Measurements from ENCODE around the gene SPOP. TPM values are rescaled to one million over a fixed set of nuclear protein-coding genes. Genes with fewer than 3 reads are reported as not detected.

The SPOP gene
- total and polyA plus RNA-seq, 9 of the 15 experiments (the other 6 are each of a cell fraction or from before 2014, with no cell fraction given) = 34.2 to 65.9 (median 39.7) TPM

DNA sequence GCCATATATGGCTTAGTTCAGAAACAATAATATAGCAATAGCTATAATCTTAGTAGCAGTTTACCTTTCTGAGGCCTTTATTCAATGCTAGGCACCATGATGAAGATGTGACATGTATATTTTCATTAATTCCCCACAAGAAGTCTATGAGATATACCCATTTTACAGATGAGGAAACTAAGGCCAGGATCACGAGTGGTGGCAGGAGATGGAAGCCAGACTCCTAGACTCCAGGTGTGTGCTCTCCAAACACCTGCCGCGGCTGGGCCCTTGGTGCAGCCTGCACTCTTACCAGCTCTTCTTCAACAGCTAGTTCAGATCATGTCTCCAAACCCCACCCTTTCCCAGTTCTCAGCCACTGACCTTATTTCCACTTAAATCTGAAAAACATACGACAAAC is 87.0 kb downstream of the SPOP start:
- H3K4me3 ChIP-seq = no peak overlapping the region
- no peaks in the 10 kb centered on the region for H3K9me3 ChIP-seq (replicated peaks; ENCODE audit: control insufficient read depth, insufficient read depth, low read depth, low read length)
- intact Hi-C loops (cut with micrococcal nuclease) (no loop called here), in situ Hi-C loops (cut with MboI) (no loop called here)
- H3K9ac ChIP-seq (ENCODE audit: insufficient read depth in 1 of 2, low read depth in 2 of 2, low read length in 2 of 2) = no peak overlapping the region
- no peaks in the 10 kb centered on the region for H3K9me1 ChIP-seq (ENCODE audit: control insufficient read depth, insufficient read depth, low read length)
- no peak overlapping the region for H3K27ac ChIP-seq (ENCODE audit: extremely low read depth, low read depth, low read length)
- no peak overlapping the region for H3K4me2 ChIP-seq (ENCODE audit: insufficient read depth, low read length)
- H4K20me1 ChIP-seq (replicated peaks; ENCODE audit: control insufficient read depth, insufficient read depth, low read length) = 0 out of 2 replicates have a peak, but pooled peaks cover 4% of the 10 kb centered on the region
- no peaks in the 10 kb centered on the region for H3K27me3 ChIP-seq (ENCODE audit: control insufficient read depth in 2 of 2, insufficient read depth in 2 of 2, low read length in 2 of 2)
- H2AFZ ChIP-seq (ENCODE audit: low read depth, low read length) = no peak overlapping the region
- H3K4me1 ChIP-seq (replicated peaks in 1 of 2; ENCODE audit: control insufficient read depth in 2 of 2, insufficient read depth in 2 of 2, low read length in 2 of 2) = no peaks in the 10 kb centered on the region
- ChIA-PET POLR2A (interaction anchor here (1.2 kb wide), 1 partner anchor 13 kb away, joined by 4 read pairs; no protein-coding TSS in a partner anchor), CTCF (ENCODE audit: low intra/inter-chr PET ratio) (no interaction called here)
- no peaks in the 10 kb centered on the region for H3K79me2 ChIP-seq (ENCODE audit: control insufficient read depth, insufficient read depth, low read length)
- DNase-seq (ENCODE audit: extremely low read depth in 1 of 4, low spot score in 3 of 4) = no peak
- peaks cover under 1% of the 10 kb centered on the region; the same call in 2 of the 3 replicates for H3K36me3 ChIP-seq (ENCODE audit: control insufficient read depth, insufficient read depth, low read length)
- no peak for FAIRE-seq
- no TSS peak for BruUV-seq (replicated peaks)
- ATAC-seq = no peak
- WGBS (ENCODE audit: insufficient coverage, low coverage, missing lambda C conversion rate) = 72% methylated on average over 4 of the region's 4 CpGs
- TF ChIP-seq GATA2 (CRISPR knock-in tag; IDR thresholded peaks at IDR 0.05) (no peak), ZBTB8A (IDR thresholded peaks at IDR 0.05; ENCODE audit: partially characterized antibody) (no peak), ZNF143 (CRISPR knock-in tag; IDR thresholded peaks at IDR 0.05) (no peak), FOSL1 (tag; conservative IDR thresholded peaks at IDR 0.05) (no peak), HMG20B (CRISPR knock-in tag; IDR thresholded peaks at IDR 0.05) (no peak), CBX2 (IDR thresholded peaks at IDR 0.05; ENCODE audit: insufficient read depth, low read length, poor library complexity, severe bottlenecking) (no peak), PREB (CRISPR knock-in tag; IDR thresholded peaks at IDR 0.05) (no peak), NEUROD1 (IDR thresholded peaks at IDR 0.05; ENCODE audit: borderline replicate concordance, low read depth, low read length, partially characterized antibody) (no peak), MCM5 (IDR thresholded peaks at IDR 0.05; ENCODE audit: low read depth) (no peak), ADNP (tag; IDR thresholded peaks at IDR 0.05) (peak; percentile 89), FOXK2 (conservative IDR thresholded peaks at IDR 0.05 in 1 of 2, IDR thresholded peaks at IDR 0.05 in 1 of 2; ENCODE audit: low read depth in 2 of 2) (no peak), VEZF1 (CRISPR knock-in tag; IDR thresholded peaks at IDR 0.05) (no peak), RBM25 (IDR thresholded peaks at IDR 0.05; ENCODE audit: low read depth, low read length, severe bottlenecking) (peak; percentile 91), GATAD2B (IDR thresholded peaks at IDR 0.05; ENCODE audit: borderline replicate concordance) (no peak), HDAC2 (IDR thresholded peaks at IDR 0.05) (no peak), RFX5 (IDR thresholded peaks at IDR 0.05; ENCODE audit: low read depth, low read length) (no peak), NFXL1 (CRISPR knock-in tag; IDR thresholded peaks at IDR 0.05) (no peak), ZNF785 (CRISPR knock-in tag; IDR thresholded peaks at IDR 0.05) (no peak), SAFB2 (IDR thresholded peaks at IDR 0.05; ENCODE audit: borderline replicate concordance, low read depth, low read length, severe bottlenecking) (no peak), RB1 (IDR thresholded peaks at IDR 0.05; ENCODE audit: low read depth) (no peak), L3MBTL2 (IDR thresholded peaks at IDR 0.05) (no peak), ZNF174 (CRISPR knock-in tag; IDR thresholded peaks at IDR 0.05) (no peak), CBX1 (IDR thresholded peaks at IDR 0.05; ENCODE audit: low read depth) (peak; percentile 48; the same call in 1 of the 2 replicates), KDM1A (IDR thresholded peaks at IDR 0.05) (peak; percentile 51 to 79; a peak in 3 of 4 replicates), HCFC1 (IDR thresholded peaks at IDR 0.05; ENCODE audit: low read depth, low read length) (no peak)
